NB4 (cell line): Measurements from ENCODE around the gene LRIG2.
"Not testable (repeated sequence)": the region's sequence is repeated elsewhere in the genome, so short reads cannot be mapped to it uniquely, and the experiment has no call there.

Experiments
- DNase-seq: peaks from one replicate; pipeline ENCODE4 v3.0.0; 2010; ENCODE audit warnings: low read depth
- H3K4me3 ChIP-seq: one replicate; pipeline ENCODE4 v1.5.1; 2011; ENCODE audit warnings: mild to moderate bottlenecking, low read depth, low read length, moderate library complexity
- MYC ChIP-seq: IDR thresholded peaks from 2 replicates; pipeline ENCODE4 v1.6.1; 2011; ENCODE audit warnings: low read depth, low read length
- POLR2A ChIP-seq: IDR thresholded peaks from 2 replicates; pipeline ENCODE4 v1.6.1; 2011; ENCODE audit warnings: mild to moderate bottlenecking; ENCODE audit not compliant: insufficient read length; ENCODE audit errors: extremely low read depth
- TF ChIP-seq, protein P1 (sequence below): IDR thresholded peaks from 2 replicates; pipeline ENCODE4 v1.6.1; 2011; ENCODE audit warnings: low read depth, low read length
- TF ChIP-seq, protein P2 (sequence below): IDR thresholded peaks from one replicate; pipeline ENCODE4 v1.5.1; 2012; ENCODE audit warnings: low read depth, low read length

LRIG2 gene

DNA sequence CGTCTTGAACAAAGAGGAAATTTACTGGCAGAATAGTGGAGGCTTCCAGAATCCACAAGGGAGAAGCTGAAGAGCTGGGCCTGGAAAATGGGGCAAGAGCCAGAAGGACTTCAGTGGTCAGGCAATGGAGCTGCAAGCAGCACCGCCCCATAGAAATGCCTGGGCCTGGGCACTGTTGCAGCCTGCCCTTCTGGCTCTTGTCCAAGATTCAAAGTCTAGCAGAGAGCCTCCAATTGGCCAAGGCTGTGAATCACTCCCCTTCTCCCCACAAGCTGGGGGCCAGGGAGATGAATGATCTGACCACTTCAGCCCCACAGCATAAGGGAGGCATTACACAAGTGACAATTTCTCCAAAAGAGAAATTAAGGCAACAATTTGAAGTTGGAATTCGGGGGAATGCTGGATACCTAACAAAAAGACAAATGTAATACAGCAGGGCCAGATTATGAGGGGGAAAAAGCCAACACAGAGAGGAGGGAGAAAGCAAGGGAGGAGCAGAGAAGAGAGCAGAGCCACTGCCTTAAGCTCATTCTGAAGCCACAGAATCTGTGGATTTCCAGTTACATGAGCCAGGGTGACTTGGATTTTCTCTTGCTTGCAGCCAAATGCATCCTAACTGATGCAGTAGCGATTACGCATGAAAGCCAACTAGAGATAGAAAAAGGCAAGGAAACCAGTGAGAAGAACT is 80.3 kb downstream of the LRIG2 start:
- TF ChIP-seq, protein P1, sequence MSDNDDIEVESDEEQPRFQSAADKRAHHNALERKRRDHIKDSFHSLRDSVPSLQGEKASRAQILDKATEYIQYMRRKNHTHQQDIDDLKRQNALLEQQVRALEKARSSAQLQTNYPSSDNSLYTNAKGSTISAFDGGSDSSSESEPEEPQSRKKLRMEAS = no peak
- TF ChIP-seq POLR2A = no peak
- TF ChIP-seq MYC = no peak
- TF ChIP-seq, protein P2, sequence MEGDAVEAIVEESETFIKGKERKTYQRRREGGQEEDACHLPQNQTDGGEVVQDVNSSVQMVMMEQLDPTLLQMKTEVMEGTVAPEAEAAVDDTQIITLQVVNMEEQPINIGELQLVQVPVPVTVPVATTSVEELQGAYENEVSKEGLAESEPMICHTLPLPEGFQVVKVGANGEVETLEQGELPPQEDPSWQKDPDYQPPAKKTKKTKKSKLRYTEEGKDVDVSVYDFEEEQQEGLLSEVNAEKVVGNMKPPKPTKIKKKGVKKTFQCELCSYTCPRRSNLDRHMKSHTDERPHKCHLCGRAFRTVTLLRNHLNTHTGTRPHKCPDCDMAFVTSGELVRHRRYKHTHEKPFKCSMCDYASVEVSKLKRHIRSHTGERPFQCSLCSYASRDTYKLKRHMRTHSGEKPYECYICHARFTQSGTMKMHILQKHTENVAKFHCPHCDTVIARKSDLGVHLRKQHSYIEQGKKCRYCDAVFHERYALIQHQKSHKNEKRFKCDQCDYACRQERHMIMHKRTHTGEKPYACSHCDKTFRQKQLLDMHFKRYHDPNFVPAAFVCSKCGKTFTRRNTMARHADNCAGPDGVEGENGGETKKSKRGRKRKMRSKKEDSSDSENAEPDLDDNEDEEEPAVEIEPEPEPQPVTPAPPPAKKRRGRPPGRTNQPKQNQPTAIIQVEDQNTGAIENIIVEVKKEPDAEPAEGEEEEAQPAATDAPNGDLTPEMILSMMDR = no peak
- no peak for DNase-seq
- H3K4me3 ChIP-seq = no peak overlapping the region

DNA sequence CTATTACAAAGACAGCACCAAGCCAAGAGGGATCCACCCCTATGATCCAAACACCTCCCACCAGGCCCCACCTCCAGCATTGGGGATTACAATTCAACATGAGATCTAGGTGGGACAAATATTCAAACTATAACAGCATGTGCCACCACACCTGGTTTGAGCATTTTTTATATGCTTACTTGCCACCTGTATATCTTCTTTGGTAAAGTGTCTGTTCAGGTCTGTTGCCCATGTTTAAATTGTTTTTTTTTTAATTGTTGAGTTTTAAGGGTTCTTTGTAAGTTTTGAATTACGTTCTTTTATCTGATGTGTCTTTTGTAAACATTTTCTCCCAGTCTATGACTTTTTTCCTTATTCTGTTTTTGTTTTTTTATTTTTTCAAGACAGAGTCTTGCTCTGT is 83.4 kb downstream of the LRIG2 start:
- no peak overlapping the region for H3K4me3 ChIP-seq
- no peak for DNase-seq
- TF ChIP-seq POLR2A = no peak
- TF ChIP-seq, protein P1 = no peak
- TF ChIP-seq, protein P2 = no peak
- no peak for TF ChIP-seq MYC

DNA sequence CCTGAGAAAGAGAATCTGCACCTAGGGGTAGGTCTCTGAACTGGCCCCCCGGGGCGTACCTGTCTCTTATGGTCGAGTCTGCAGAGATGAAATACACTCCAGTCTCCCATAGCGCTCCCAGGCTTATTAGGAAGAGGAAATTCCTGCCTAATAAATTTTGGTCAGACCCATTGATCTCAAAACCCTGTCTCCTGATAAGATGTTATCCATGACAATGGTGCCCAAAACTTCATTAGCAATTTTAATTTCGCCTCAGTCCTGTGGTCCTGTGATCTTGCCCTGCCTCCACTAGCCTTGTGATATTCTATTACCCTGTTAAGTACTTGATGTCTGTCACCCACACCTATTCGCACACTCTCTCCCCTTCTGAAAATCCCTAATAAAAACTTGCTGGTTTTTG is 85.7 kb downstream of the LRIG2 start:
- not testable (repeated sequence) for H3K4me3 ChIP-seq, DNase-seq

DNA sequence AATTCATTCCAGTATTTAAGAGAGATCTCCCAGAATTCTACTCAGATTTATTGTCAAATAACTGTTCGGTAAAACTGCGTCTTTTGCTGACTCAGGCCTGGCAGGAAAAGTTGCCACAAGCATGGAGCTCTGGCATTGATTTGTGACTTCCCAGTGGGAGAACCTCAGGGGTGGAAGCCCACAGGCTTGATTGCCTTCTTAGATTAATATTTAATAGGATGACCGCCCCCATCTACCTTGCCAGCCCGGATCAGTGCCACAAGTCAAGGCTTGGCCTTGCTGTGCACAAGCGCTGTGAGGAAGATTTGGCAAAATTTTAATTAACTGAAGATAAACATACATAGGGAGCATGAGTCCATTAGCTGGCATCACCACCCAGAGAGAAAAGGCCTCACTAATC is 93.5 kb downstream of the LRIG2 start:
- H3K4me3 ChIP-seq = no peak overlapping the region
- DNase-seq = no peak
- TF ChIP-seq, protein P2 = no peak
- no peak for TF ChIP-seq MYC
- no peak for TF ChIP-seq POLR2A
- TF ChIP-seq, protein P1 = no peak

DNA sequence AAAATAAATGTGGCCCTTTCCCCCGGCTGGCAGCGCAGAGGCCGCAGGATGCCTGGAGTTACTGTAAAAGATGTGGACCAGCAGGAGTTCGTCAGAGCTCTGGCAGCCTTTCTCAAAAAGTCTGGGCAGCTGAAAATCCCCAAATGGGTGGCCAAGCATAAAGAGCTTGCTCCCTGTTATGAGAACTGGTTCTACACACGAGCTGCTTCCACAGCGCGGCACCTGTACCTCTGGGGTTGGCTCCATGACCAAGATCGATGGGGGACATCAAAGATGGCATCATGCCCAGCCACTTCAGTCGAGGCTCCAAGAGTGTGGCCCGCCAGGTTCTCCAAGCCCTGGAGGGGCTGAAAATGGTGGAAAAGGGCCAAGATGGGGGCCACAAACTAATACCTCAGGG is 95.9 kb downstream of the LRIG2 start:
- DNase-seq = no peak
- TF ChIP-seq, protein P2 = no peak
- no peak for TF ChIP-seq MYC
- TF ChIP-seq, protein P1 = no peak
- TF ChIP-seq POLR2A = no peak
- no peak overlapping the region for H3K4me3 ChIP-seq

DNA sequence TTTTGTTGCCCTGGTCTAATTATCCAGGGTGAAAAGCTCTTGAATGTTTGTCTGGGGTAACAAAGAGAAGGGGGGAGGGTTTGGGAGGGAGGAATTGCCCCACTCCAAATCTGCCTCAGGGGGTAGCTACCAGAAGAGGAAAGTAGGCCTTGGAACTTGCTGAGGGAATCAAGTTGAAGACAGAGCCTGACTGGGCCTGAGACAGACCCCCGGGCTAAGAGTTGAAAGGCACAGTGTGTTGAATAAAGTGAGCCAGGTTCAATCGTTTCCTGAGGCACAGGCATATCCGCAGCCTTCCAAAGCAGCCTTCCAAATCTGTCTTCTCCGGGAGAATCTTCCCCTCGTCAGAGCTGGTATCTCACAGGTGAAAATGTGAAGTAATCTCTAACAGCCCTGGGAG is 96.6 kb downstream of the LRIG2 start:
- TF ChIP-seq MYC (no peak), POLR2A (no peak)
- TF ChIP-seq, protein P1 = no peak
- TF ChIP-seq, protein P2 = no peak
- DNase-seq = no peak
- no peak overlapping the region for H3K4me3 ChIP-seq
